T-helper 1 cell treated with Interleukin-12 subunit alpha and Interleukin-12 subunit beta and Interleukin-4 antibody, amounts not matched to agents 30 μg/mL and 1 μg/mL, for 36 hours (primary cell): ENCODE data around the gene TMEM258.

Experiments used
- H3K27ac Mint-ChIP-seq: one replicate; pipeline ENCODE4 v1.8.0; 2021; ENCODE audit warnings: mild to moderate bottlenecking, mixed read lengths
- H3K27me3 Mint-ChIP-seq: one replicate; pipeline ENCODE4 v1.8.0; 2021; ENCODE audit warnings: low read depth, mixed read lengths
- H3K36me3 Mint-ChIP-seq: one replicate; pipeline ENCODE4 v1.8.0; 2021; ENCODE audit warnings: low read depth, mixed read lengths
- H3K4me1 Mint-ChIP-seq: one replicate; pipeline ENCODE4 v1.8.0; 2021; ENCODE audit warnings: low read depth, mixed read lengths
- H3K4me3 Mint-ChIP-seq: one replicate; pipeline ENCODE4 v1.8.0; 2021; ENCODE audit warnings: mild to moderate bottlenecking, moderate library complexity, mixed read lengths
- H3K9me3 Mint-ChIP-seq: one replicate; pipeline ENCODE4 v1.8.0; 2021; ENCODE audit warnings: mixed read lengths

TMEM258 gene

GRCh38 chr11:61814247-61814957 is 22.0 kb upstream of the TMEM258 start:
- Mint-ChIP-seq H3K9me3 (no peaks in the 10 kb centered on the region), H3K4me3 (peak overlapping the region; percentile 99), H3K4me1 (peaks cover 19% of the 10 kb centered on the region), H3K36me3 (peaks cover 31% of the 10 kb centered on the region), H3K27ac (peak overlapping the region; percentile 93), H3K27me3 (peaks cover 5% of the 10 kb centered on the region)

GRCh38 chr11:61812736-61813411 is 20.5 kb upstream of the TMEM258 start:
- H3K4me3 Mint-ChIP-seq = no peak overlapping the region
- peaks cover 4% of the 10 kb centered on the region for H3K27me3 Mint-ChIP-seq
- no peaks in the 10 kb centered on the region for H3K9me3 Mint-ChIP-seq
- H3K27ac Mint-ChIP-seq = no peak overlapping the region
- peaks cover 40% of the 10 kb centered on the region for H3K36me3 Mint-ChIP-seq
- H3K4me1 Mint-ChIP-seq = peaks cover 23% of the 10 kb centered on the region

GRCh38 chr11:61811831-61812230 is 19.4 kb upstream of the TMEM258 start:
- Mint-ChIP-seq H3K36me3 (peaks cover 45% of the 10 kb centered on the region), H3K9me3 (no peaks in the 10 kb centered on the region), H3K4me3 (no peak overlapping the region), H3K27me3 (no peaks in the 10 kb centered on the region), H3K27ac (no peak overlapping the region), H3K4me1 (peaks cover 20% of the 10 kb centered on the region)

DNA sequence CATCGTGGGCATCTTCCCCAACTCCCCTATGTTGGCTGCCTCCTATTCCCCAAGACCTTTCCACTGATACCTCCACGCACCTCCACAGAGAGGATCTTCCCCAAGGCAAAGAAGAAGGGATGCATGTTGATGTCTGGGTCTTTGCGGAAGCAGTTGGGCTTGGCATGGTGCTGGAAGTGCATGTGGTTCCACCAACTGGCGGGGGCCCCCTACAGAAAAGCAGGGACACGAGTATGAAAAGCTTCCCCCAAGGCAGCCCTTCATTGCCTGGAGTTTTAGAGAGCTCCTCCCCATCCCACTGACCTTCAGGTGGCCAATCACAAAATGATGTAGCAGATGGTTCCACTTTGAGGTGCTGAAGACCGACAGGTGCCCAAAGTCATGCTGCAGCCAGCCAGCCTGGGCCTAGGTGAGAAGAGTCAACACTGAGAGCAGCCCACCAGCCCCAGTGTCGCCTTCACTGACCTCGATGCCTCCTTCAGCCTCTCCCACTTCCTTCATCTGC is 18.3 kb upstream of the TMEM258 start:
- no peaks in the 10 kb centered on the region for H3K9me3 Mint-ChIP-seq
- H3K36me3 Mint-ChIP-seq = peaks cover 49% of the 10 kb centered on the region
- H3K27me3 Mint-ChIP-seq = no peaks in the 10 kb centered on the region
- no peak overlapping the region for H3K4me3 Mint-ChIP-seq
- peaks cover 16% of the 10 kb centered on the region for H3K4me1 Mint-ChIP-seq
- H3K27ac Mint-ChIP-seq = no peak overlapping the region

GRCh38 chr11:61806785-61807184 is 14.4 kb upstream of the TMEM258 start:
- H3K27me3 Mint-ChIP-seq = no peaks in the 10 kb centered on the region
- H3K27ac Mint-ChIP-seq = no peak overlapping the region
- H3K36me3 Mint-ChIP-seq = peaks cover 60% of the 10 kb centered on the region

GRCh38 chr11:61805146-61805545 is 12.7 kb upstream of the TMEM258 start:
- Mint-ChIP-seq H3K27ac (no peak overlapping the region), H3K4me1 (peaks cover 12% of the 10 kb centered on the region), H3K27me3 (no peaks in the 10 kb centered on the region), H3K4me3 (no peak overlapping the region), H3K9me3 (no peaks in the 10 kb centered on the region), H3K36me3 (peaks cover 59% of the 10 kb centered on the region)

More at GRCh38 chr11:61806785-61807184, 14.4 kb upstream of the TMEM258 start:
- no peak overlapping the region for H3K4me3 Mint-ChIP-seq
- peaks cover 8% of the 10 kb centered on the region for H3K4me1 Mint-ChIP-seq
- no peaks in the 10 kb centered on the region for H3K9me3 Mint-ChIP-seq

DNA sequence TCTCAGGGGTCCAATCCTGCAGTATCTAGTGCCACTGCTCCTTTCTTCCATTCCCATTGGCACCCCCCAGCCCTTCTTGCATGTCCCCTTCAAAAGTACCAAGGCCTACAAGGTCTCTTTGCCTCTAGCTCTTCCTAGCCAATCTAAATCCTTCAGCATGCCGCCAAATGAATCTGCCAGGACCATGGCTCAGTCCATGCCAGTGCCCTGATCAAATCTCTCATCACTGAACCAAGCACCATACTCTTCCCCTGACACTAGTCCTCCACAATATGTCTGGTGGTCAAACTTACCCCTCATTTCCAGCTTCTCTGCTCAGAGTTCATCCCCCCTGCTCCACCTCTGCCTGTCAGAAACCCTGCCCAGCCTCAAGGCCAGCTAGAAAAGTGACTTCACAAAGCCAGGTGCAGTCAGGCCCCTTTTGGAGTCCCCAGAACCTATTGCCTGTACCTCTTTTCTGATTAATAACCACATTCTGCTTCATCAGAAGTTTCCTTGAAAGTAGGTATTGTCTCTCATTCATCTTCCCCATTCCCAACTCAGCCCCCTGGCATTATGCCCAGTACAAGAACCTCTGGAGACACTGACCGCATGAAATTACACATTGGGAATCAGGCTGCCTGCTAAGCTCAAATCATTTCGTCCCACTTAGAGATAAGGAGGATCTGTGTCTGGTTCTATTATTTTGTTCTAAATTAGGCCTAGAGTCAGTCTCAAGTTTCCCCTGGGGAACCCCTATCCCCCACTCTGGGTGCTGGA is 11.7 kb upstream of the TMEM258 start:
- Mint-ChIP-seq H3K27ac (peak overlapping the region; percentile 3), H3K36me3 (peaks cover 58% of the 10 kb centered on the region), H3K4me3 (no peak overlapping the region), H3K4me1 (peaks cover 17% of the 10 kb centered on the region), H3K27me3 (no peaks in the 10 kb centered on the region), H3K9me3 (no peaks in the 10 kb centered on the region)

GRCh38 chr11:61802605-61803004 is 10.2 kb upstream of the TMEM258 start:
- peaks cover 52% of the 10 kb centered on the region for H3K36me3 Mint-ChIP-seq

GRCh38 chr11:61800331-61801281 is 8.2 kb upstream of the TMEM258 start:
- Mint-ChIP-seq H3K9me3 (no peaks in the 10 kb centered on the region), H3K27ac (peak overlapping the region; percentile 10)

More at GRCh38 chr11:61802605-61803004, 10.2 kb upstream of the TMEM258 start:
- Mint-ChIP-seq H3K9me3 (no peaks in the 10 kb centered on the region), H3K4me3 (no peak overlapping the region), H3K27ac (no peak overlapping the region), H3K4me1 (peaks cover 13% of the 10 kb centered on the region), H3K27me3 (no peaks in the 10 kb centered on the region)

GRCh38 chr11:61799665-61800284 is 7.4 kb upstream of the TMEM258 start:
- no peak overlapping the region for H3K4me3 Mint-ChIP-seq
- peak overlapping the region; percentile 34 for H3K27ac Mint-ChIP-seq
- no peaks in the 10 kb centered on the region for H3K9me3 Mint-ChIP-seq
- H3K36me3 Mint-ChIP-seq = peaks cover 50% of the 10 kb centered on the region
- H3K4me1 Mint-ChIP-seq = peaks cover 30% of the 10 kb centered on the region
- no peaks in the 10 kb centered on the region for H3K27me3 Mint-ChIP-seq

More at GRCh38 chr11:61800331-61801281, 8.2 kb upstream of the TMEM258 start:
- no peaks in the 10 kb centered on the region for H3K27me3 Mint-ChIP-seq
- H3K4me1 Mint-ChIP-seq = peaks cover 26% of the 10 kb centered on the region
- H3K4me3 Mint-ChIP-seq = no peak overlapping the region
- H3K36me3 Mint-ChIP-seq = peaks cover 56% of the 10 kb centered on the region

DNA sequence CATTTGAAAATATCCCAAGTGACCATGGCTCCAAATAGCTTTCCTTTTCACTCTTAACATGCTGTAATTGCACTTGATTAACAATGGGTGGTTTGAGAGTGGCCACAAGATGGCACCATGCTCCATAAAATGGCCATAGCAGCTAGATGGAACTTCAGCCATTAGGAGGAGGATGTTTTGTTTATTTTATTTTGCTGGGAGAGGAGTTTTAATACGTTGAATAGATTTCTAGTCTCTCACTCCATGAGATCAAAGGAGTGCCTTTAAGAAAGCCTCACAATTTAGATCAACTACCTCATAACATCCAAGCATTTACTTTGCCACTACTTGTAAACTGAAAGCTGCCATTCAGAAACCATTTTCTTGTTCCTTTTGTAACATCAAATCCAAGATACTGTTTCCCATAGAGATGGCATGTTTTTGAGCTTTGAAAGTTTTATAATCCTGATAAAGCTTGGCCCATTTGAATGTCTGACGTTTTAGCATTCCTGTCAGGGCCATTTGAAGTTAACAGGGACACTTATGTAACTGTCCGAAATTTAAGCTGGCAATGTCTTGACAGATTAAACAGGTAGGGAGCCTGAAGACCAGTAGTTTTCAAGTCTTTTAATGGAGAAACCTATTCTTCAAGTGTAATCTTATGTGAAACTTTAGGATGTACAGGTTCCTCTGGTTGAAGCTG is 5.0 kb upstream of the TMEM258 start:
- Mint-ChIP-seq H3K27ac (peak overlapping the region; percentile 29), H3K4me3 (no peak overlapping the region), H3K36me3 (peaks cover 31% of the 10 kb centered on the region), H3K4me1 (peaks cover 34% of the 10 kb centered on the region), H3K9me3 (no peaks in the 10 kb centered on the region), H3K27me3 (no peaks in the 10 kb centered on the region)

DNA sequence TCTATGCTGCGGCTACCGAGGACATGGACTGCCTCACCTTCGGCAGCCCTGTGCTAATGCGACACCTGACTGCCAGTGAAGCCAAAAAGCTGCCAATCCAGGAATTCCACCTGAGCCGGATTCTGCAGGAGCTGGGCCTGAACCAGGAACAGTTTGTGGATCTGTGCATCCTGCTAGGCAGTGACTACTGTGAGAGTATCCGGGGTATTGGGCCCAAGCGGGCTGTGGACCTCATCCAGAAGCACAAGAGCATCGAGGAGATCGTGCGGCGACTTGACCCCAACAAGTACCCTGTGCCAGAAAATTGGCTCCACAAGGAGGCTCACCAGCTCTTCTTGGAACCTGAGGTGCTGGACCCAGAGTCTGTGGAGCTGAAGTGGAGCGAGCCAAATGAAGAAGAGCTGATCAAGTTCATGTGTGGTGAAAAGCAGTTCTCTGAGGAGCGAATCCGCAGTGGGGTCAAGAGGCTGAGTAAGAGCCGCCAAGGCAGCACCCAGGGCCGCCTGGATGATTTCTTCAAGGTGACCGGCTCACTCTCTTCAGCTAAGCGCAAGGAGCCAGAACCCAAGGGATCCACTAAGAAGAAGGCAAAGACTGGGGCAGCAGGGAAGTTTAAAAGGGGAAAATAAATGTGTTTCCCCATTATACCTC is 3.6 kb upstream of the TMEM258 start:
- Mint-ChIP-seq H3K4me3 (no peak overlapping the region), H3K36me3 (peaks cover 32% of the 10 kb centered on the region), H3K27ac (peak overlapping the region; percentile 60), H3K9me3 (no peaks in the 10 kb centered on the region), H3K27me3 (no peaks in the 10 kb centered on the region), H3K4me1 (peaks cover 42% of the 10 kb centered on the region)
